Epithelial cell of esophagus (primary cell): Measurements from ENCODE around the gene LGALS7.
"Not testable (repeated sequence)": the region's sequence is repeated elsewhere in the genome, so short reads cannot be mapped to it uniquely, and the experiment has no call there.

ENCODE experiments used
- DNase-seq: peaks from one replicate; pipeline ENCODE4 v3.0.0; 2010; ENCODE audit warnings: low read depth
- H3K4me3 ChIP-seq: 2 replicates; pipeline ENCODE4 v1.5.1; 2011; ENCODE audit warnings: mild to moderate bottlenecking, low read length, control low read depth
- TF ChIP-seq, protein P1 (sequence below): IDR thresholded peaks from 2 replicates; pipeline ENCODE4 v1.5.1; 2011; ENCODE audit warnings: low read depth, mild to moderate bottlenecking, low read length, control low read depth, inconsistent platforms; ENCODE audit not compliant: insufficient read depth; ENCODE audit errors: missing control alignments

The LGALS7 gene

DNA sequence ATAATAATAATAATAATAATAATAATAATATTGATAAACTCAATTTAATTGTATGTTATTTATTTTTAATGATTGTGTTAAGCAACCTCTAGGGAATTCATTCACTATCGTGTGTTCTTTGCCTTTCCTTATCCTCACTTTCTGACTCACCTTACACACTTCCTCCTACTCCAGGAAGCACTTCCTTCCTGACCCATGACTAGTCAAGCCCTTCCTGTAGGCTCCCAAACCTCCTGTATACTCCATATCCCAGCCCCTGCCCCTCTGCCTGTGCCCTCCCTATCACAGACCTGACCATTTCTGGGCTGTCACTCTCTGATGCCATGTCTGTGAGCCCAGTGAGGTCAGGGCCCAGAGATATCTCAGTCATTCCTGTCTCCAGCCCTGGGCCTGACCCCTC, 31.9 kb upstream of the LGALS7 start:
- TF ChIP-seq, protein P1, sequence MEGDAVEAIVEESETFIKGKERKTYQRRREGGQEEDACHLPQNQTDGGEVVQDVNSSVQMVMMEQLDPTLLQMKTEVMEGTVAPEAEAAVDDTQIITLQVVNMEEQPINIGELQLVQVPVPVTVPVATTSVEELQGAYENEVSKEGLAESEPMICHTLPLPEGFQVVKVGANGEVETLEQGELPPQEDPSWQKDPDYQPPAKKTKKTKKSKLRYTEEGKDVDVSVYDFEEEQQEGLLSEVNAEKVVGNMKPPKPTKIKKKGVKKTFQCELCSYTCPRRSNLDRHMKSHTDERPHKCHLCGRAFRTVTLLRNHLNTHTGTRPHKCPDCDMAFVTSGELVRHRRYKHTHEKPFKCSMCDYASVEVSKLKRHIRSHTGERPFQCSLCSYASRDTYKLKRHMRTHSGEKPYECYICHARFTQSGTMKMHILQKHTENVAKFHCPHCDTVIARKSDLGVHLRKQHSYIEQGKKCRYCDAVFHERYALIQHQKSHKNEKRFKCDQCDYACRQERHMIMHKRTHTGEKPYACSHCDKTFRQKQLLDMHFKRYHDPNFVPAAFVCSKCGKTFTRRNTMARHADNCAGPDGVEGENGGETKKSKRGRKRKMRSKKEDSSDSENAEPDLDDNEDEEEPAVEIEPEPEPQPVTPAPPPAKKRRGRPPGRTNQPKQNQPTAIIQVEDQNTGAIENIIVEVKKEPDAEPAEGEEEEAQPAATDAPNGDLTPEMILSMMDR: no peak
- no peak overlapping the region for H3K4me3 ChIP-seq
- DNase-seq: peak; percentile 55

- TF ChIP-seq, protein P1: no peak
- no peak overlapping the region for H3K4me3 ChIP-seq
- no peak for DNase-seq
Observed at GRCh38 chr19:38803543-38803942, 30.2 kb upstream of the LGALS7 start.

DNA sequence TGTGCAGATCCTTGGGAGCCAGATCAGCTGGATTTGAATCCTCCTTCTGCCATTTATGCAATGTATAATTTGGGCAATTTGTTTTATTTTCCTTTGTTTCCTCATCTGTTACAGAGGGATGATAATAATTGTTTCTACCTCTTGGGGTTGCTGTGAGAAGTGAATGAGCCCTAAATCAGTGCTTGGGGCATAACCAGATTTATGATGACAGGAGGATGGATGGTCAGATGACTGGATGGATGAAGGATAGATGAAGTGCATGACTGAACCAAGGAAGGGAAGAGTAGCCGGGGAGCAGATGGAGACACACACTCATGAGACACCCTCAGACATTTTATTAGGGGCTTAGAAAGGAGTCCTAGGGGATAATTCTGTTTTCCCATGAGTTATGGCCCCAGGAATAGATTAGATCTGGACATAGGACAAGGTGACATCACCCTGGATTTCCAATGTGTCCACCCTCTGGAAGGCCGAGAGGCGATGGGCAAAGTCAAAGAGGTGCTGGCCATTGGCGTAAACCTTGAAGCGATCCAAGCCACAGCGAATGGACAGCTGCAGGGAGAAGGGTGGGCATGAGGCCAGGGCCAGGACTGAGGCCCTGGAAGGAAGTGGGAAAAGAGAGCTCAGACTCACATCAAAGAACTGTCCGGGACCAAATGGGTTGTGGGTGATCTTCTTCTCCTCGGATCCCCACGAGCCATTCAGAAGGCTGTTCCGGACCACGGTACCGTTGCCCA, 28.2 kb upstream of the LGALS7 start:
- no peak overlapping the region for H3K4me3 ChIP-seq
- DNase-seq: no peak
- TF ChIP-seq, protein P1: no peak

- DNase-seq: no peak
- no peak overlapping the region for H3K4me3 ChIP-seq
- TF ChIP-seq, protein P1: no peak
Observed at GRCh38 chr19:38800577-38801347, 27.4 kb upstream of the LGALS7 start.

GRCh38 chr19:38799104-38799503, 25.8 kb upstream of the LGALS7 start:
- DNase-seq: no peak
- no peak overlapping the region for H3K4me3 ChIP-seq
- TF ChIP-seq, protein P1: no peak

GRCh38 chr19:38797781-38798180, 24.5 kb upstream of the LGALS7 start:
- not testable (repeated sequence) for DNase-seq, H3K4me3 ChIP-seq

- no peak overlapping the region for H3K4me3 ChIP-seq
- no peak for DNase-seq
- TF ChIP-seq, protein P1: no peak
Observed at GRCh38 chr19:38796154-38796553, 22.8 kb upstream of the LGALS7 start.
